Ammon's horn (tissue), 1 donor: ENCODE data around the gene WNT3A.

Experiments
- DNase-seq: peaks from one replicate; pipeline ENCODE4 v3.0.0-alpha.2; 2016; ENCODE audit warnings: low spot score

WNT3A gene

DNA sequence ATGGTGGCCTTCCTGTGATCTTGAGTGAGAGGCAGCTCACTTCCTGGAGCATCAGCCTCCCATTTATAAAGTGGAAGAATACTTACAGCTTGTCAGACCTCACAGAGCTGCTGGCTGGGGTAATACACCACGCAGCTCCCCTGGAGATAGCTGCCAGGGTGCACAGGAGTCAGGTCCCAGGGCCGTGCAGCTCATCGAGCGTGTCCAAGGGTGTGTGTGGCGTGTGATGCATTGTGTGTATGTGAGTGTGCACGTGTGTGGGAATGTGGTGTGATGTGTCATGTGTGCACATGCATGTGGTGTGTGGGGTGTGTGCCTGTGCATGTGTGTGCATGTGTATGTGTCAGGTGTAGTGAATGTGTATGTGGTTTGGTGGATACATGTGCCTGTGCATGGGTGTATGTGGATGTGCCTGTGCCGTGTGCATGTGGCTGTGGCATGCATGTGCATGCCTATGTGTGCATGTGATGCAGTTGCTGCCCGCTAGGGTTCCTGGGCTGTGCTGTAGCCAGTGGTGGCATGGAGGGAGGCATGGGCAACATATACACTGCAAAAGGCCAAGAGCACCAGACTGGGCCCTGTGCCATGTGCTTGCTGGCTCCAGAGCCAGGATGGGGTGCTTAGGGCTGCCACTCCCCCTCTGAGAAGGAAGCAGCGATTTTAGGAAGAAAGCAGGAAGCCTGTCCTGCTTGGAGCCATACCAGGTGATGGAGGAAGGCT is 24.6 kb downstream of the WNT3A start:
- DNase-seq: no peak

DNA sequence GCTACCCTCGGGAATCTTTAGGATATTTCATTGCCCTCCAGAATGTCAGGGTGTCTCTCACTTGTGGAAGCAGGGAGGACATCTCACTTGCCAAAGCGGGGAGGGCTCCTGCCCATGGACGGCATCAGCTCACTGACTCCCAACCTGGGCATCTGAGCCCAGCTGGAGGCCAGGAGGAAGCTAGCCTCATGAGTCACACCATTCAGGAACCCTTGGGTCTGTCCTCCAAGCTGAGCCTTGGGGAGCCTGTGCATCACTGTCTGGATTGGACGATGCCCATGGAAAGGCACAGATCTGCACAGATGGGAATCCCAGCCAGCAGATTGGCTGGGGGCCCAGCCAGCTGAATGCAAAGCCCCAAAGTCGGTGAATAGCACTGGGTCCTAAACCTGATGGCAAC is 25.2 kb downstream of the WNT3A start:
- no peak for DNase-seq

DNA sequence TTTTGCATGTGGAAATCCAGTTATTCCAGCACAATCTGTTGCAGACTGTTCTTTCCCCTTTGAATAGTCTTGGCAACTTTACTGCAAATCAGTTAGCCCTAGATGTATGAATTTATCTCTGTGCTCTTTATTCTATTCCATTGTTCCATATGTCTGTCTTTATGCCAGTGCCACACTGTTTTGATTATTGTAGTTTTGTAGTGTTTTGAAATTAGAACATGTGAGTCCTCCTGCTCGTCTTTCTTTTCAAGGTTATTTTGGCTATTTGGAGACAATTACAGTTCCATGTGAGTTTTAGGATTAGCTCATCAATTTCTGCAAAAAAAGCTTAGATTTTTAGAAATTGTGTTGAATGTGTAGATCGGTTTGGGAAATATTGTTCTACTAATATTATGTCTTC is 26.6 kb downstream of the WNT3A start:
- DNase-seq: no peak

DNA sequence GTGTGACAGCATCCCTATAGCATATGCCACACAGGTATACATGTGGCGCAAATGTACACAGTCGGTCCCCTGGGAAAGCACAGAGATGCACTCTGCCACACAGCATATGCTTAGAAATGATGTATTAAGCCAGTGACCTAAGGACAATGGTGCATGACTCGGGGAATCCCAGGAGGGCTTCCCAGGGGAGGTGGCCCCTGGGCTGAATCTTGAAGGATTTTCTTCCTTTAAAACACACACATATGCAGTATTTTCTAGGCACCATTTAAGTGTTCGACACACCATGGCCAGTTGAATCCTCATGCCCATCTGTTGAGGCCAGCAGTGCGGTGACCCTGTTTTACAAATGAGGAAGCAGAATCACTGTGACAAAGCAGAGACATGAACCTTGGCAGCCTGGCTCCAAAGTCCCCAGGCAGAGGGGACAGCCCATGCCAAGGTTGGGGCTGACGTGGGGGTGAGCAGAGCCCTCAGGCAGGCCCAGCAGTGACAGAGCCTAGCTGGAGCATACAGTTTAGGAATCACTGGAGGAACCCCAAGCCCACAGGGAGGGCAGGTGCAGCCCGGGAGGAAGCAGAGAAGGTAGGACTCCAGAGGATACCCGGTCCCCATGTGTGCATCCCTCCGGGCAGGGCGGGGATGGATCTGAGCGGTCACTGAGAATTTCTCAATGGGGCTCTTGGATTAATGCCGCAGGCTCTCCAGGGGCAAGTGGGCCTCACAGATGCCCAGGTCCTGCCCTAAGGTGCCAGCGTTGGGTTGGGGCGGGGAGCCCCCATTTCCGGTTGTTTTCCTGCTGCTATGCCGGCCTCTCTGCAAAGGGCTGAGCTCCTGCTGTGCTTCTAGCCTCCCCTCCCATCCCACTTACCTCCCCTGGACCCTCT is 28.4 kb downstream of the WNT3A start:
- no peak for DNase-seq

DNA sequence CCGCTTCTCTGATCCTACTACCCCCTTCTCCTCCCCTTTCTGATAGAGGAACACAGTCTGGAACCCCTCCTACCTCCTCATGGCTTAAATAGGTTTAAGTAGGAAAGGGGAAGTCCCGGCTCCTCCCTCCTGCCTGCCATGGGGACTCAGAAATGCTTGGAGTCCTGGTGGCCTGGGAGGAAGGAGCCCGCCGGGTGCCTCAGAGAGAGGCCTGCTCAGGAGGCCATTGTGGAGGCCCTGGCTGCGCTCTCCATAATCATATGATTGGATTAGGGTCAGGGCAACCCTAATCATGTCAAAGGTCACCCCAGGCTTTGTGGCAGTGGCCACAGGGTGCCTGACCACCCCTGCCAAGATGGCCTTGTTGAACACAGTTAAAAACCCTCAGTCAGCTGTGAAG is 29.0 kb downstream of the WNT3A start:
- no peak for DNase-seq

DNA sequence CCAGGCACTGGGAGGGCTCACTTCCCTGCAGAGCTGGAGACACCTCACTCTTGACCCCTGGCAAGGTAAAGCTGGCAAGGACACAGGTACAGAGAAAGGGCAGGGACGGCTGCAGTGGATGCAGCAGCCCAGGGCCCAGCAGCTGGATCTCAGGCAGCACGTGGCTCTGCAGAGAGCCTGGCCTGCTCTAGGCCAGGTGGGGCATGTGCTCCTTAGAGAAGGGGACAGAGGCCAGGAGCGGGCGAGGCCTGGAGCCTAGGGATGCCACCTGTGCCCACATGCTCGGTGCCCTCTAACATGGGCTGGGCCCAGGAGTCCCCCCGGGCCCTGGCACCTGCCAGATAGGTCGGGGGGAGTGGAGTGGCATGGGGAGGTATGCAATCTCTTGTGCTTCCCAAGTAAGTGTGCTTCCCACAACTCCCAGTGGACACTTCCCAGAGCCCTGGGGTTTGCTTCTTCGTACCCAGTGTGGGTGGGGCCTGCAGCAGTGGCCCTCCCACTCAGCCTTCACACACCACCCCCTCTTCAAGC is 30.0 kb downstream of the WNT3A start:
- no peak for DNase-seq

DNA sequence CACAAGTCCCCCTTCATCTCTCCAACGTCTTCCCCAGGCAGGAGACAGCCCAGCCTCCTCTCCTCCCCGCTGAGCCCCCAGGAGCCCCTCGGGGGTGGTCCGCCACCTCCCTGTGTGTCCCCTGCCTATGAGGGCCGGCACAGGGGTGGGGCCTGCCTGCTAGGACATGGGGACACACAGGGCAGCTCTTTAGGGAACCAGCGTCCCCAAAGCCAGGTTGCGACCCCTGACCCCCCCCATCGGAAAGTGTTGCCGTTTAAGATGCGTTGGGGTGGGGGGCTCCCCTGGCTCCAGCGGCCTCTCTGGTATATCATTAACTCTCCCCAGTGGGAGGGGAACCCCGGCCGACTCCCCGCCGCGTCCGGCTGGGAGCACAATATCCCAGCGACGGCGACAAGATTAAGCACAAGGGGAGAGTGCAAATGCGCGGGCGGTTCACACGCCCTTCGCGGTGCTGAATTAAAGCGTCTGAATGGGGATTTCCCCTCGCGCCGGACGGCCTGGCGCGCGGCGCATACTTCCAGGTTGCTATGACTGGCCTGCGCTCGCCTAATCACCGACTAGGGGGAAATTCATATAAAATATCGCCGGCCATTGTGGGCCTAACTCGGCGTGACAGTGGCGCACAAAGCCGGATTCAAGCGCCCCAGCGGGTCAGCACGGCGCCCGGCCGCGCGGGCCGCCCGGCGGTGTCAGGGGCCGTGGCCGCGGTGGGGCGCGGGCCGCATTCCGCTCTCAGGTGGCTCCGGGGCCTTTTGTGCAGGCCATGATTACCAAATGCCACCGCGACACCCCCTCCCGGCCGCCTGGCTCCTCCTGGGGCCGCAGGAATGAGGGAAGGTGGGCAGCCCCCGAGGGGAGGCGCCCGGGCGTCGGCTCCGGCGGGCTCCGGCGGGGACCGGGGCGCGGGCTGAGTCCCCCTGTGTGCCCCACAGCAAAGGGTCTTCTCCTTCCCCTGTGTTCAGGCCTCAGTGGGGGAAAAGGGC is 30.9 kb downstream of the WNT3A start:
- DNase-seq: no peak

DNA sequence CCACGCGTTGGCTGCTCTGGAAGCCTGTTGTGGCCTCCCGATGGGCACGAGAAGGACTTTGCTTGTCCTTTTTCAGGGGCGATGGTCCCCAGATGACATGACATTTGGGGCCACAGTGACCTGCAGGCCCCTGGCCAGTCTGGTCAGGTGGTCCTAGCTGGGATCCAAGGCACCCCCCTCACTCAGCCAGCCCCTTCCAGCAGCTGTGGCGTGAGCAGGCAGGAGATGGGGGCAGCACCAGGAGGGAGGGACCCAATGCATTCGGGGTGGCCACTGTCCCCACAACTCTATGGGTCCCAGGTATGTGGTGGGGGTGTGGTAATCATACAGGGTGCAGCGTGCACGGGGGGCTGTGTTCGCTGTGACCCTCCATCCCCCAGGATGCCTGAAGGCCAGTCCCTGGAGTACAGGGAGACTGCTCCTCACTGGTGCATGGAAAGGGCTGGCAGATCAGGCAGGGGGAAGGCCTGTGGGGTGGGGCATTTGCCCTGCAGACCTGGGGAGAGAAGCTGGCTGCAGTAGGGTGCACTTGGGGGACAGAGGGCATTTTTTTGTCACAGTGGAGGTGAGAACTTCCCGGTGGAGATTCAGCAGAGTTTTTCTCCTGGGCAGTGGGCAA is 31.7 kb downstream of the WNT3A start:
- DNase-seq: no peak

DNA sequence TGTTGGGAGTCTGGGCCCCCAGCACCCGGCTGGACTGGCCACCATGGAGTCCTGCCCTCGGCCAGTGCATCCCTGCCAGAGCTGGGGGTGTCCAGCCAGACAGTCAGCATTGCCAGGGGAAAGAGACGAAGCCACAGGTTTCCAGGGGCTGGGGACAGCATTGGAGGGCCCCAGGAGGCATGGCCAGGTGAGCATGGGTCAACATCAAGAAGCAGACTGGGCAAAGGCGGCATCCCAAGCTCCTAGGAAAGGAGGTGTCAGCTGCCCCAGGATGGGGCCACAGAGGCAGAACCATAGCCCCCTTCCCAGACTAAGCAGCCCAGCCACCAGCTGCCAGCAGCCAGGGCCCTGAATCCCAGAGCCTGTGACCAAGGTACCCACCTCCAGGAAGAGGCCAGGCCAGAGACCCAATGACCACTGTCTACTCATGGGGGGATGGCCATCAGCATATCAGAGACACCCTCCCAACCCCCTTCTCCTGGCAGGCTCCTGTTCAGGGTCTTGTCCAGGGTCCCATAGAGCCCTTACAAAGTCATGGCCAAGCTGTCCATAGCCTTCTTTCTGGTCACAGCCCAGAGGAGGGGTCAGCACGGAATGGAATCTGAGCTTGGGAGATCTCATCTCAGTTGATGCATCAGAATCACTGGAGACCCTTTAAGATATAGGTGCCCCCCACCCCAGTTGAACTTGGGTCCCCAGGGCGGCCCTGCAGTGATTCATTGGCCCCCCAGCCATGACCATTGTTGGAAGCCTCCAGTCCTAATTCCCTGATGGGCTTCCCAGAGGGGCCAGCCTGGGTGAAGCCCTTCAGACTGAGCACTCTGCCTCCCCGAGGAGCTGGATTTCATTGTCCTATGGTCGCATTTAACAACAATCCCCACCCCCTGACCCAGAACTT is 32.5 kb downstream of the WNT3A start:
- DNase-seq: no peak

DNA sequence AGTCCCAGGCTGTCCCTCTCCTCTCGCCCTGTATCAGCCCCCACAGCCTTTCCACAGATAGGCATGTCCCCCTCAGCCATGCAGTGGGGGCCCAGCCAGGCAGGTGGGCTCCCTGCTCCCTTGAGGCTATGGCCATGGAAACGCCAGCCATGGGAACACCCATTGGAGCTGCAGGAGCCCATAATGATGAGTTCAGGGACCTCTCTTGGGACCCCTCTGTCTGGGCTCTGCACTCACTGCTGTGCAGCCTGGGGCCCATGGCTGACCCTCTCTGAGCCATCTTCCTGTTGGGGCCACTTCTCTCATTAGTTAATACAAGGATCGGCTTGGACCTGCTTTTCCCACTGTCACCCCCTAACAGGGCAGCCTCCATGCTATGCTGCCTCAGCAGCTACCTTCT is 33.2 kb downstream of the WNT3A start:
- DNase-seq: no peak

DNA sequence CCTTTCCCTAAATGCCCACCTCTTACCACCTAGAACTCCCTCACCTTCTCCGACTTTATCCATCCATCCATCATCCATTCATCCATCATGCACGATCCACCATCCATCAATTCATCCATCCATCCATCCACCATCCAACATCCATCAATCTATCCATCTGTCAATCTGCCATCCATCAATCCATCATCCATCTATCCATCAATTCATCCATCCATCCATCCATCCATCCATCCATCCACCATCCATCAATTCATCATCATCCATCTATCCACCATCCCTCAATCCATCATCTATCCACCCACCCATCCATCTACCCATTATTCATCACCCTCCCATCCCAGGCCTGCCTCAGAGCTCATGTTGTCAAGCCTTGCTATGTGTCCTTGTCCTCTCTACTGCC is 34.5 kb downstream of the WNT3A start:
- no peak for DNase-seq

DNA sequence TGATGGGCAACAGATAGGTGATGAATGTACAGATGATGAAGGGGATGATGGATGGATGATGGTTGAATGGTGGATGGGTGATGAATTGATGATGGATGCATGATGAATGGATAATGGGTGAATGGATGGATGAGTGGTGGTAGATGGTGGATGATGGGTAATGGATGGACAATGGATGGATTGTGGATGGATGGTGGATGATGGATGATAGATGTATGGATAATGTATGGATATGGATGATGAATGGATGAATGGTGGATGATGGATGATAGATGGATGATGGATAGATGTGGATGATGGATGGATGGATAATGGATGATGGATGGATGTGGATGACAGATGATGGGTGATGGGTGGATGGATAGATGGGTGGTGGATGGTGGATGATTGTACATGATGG is 35.7 kb downstream of the WNT3A start:
- no peak for DNase-seq

DNA sequence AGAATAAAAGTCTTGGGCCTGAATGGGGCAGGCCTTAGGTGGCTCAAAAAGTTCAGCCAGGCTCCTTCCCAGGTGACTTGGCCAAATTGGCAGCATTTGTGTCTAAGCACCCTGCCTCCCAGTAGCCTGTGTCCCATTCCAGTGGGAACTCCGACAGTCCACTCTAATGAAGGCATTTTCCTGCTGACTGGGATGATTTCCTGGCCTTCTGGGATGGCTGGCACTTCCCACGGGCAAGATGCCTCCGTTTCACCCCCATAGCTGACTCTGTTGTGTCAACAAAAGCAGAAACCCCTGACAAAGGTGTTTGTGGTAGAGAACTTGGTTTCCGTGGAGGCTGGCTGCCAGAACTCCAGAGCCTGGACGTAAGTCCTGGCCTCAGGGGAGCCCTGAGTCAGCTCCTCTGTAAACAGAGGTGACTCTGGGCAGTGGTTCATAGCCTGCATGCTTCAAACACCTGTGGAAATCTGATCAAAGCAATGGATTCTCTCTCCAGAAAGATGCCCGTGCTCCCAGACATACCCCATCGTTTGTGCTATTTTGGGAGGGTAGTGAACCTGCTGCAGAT is 36.6 kb downstream of the WNT3A start:
- DNase-seq: no peak

DNA sequence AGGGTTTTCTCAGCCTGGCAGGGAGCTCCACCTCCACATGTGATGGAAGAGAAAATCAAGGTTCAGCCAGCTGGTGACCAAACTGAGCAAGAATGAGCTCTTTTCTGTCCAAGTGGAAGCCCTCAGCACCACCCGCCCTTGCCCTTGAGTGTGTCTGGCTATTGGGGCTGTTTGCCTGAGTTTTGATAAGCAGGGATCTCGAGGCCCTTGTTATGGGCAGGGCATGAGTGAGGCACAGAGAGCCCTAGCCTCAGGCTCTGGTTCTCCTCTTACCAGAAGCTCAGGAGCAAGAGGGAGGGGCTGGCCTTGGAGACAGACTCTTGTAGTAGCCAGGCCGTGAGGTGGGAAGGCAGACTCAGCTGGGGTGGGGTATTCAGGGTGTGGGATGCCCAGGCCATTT is 38.2 kb downstream of the WNT3A start:
- no peak for DNase-seq

DNA sequence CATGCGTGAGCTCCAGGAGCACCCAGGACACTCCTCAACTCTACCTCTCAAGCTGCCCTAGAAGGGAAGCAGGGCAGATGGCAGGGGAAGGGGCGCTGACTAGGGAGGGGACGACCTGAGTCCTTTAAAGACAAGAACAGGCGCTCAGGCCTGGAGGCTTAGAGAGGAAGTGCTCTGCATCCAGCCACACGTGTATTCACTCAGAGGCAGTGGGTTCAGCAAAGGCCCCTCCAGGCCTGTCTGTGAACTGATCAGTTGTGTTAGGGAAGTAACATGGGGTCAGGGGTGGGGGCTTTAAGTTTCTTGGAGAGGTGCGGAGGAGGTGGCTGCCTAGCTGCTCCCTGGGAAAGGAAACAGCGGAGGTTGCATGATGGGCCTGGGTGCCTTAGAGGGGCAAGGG is 38.6 kb downstream of the WNT3A start:
- DNase-seq: no peak

DNA sequence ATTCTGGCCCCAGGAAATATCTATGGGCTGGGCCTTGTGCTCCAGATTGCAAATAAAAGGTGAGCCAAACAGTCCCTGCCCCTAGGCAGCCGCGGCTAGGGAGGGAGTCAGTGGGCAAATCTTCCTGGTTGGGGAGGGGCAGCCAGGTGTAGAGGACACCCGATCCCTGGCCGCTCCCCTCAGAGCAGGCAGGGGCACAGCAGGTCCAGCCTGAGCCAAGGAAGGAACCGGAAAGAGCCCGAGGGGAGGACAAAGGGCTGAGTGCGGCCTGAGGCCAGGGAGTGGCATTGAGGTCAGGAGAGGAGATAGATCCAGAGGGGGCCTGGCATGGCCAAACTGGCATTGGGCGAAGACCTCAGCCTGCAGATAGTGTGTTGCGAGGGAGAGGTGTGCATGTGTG is 39.1 kb downstream of the WNT3A start:
- no peak for DNase-seq

DNA sequence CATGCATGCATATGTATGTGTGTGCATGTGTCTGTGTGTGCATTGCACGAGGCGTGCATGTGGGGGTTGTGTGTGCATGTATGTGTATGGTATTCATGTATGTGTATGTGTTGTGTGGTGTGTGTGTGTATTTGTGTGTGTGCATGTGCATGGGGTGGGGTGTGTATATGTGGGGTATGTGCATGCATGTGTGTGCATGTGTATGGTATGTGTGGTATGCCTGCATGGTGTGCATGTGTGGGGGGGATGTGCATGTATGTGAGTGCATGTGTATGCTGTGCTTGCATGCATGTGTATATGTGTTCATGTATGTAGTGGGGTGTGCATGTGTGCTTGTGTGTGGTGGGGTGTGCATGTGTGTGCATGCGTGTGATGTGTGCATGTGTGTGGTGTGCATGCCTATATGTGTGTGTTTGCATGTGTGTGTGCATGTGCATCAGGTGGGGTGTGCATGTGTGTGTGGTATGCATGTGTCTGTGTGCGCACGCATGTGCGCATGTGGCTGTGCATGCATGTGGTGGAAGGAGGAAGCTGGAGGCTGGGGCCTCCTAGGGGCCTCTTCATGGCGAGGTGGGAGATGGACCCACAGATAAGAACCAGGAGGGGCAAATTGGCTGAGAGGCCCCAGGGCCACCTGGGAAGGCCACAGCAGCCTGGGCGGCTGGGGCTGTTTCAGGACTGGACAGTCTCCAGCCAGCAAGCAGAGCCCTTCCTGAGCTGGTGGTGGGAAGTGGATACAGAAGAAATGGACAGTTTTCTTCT is 39.8 kb downstream of the WNT3A start:
- DNase-seq: no peak

DNA sequence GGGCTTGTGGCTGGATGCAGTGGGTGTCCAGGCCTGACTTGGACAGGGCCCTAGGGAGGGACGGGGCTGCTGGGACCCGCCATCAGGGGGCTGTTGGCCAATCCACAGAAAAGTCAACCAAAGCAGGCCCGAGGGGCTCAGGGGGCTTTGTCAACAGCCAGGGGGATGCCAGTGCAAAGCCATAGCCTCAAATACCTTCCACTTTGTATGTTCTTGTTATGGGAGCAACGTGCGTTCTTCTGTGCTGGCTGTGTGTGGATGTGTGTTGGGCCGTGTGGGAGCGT is 40.3 kb downstream of the WNT3A start:
- DNase-seq: no peak

DNA sequence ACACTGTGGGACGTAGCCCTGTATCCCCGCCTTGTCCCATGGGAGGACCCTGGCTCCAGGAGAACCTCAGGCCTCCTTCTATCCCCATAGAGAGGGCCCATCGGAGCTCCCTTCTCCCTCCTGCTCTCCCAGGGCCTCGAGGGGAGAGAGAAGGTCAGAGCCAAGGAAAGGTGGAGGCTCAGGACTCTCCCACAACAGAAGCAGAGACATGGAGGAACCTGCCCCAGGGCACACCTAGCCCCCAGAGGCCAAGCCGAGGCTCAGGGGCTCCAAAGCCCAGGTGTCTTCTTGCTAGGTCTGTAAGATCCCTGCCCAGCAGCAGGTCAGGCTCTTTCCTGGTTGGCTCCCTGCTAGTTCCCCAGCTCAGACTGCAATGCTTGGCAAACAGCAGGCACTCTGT is 41.3 kb downstream of the WNT3A start:
- no peak for DNase-seq
